ENCODE measurements around the gene PHACTR3.

The PHACTR3 gene

GRCh38 chr20:59611286-59611685, 6.9 kb downstream of the PHACTR3 start:
- no peak for TF ChIP-seq CTCF (IDR thresholded peaks at IDR 0.05)

- TF ChIP-seq CTCF (IDR thresholded peaks at IDR 0.05), result no peak
Measured at GRCh38 chr20:59613861-59614260, 9.5 kb downstream of the PHACTR3 start.

- TF ChIP-seq CTCF (IDR thresholded peaks at IDR 0.05), result no peak
Measured at GRCh38 chr20:59614714-59615113, 10.4 kb downstream of the PHACTR3 start.

- TF ChIP-seq CTCF (IDR thresholded peaks at IDR 0.05), result no peak
Measured at GRCh38 chr20:59616306-59616705, 12.0 kb downstream of the PHACTR3 start.

- TF ChIP-seq CTCF (IDR thresholded peaks at IDR 0.05), result no peak
Measured at GRCh38 chr20:59617221-59617620, 12.9 kb downstream of the PHACTR3 start.

GRCh38 chr20:59618131-59618530, 13.8 kb downstream of the PHACTR3 start:
- no peak for TF ChIP-seq CTCF (IDR thresholded peaks at IDR 0.05)

- no peak for TF ChIP-seq CTCF (IDR thresholded peaks at IDR 0.05)
Measured at GRCh38 chr20:59620860-59621505, 16.6 kb downstream of the PHACTR3 start.

GRCh38 chr20:59622496-59622895, 18.2 kb downstream of the PHACTR3 start:
- no peak for TF ChIP-seq CTCF (IDR thresholded peaks at IDR 0.05)

Measured in LNCAP (cell line).